ENCODE results near the gene MIPOL1.

MIPOL1 gene

GRCh38 chr14:37592482-37593408 is 395.0 kb downstream of the MIPOL1 start (continued):
- TF ChIP-seq ZNF513 (tag by site-specific recombination; IDR thresholded peaks at IDR 0.05) (no peak), ZNF600 (tag by site-specific recombination; IDR thresholded peaks at IDR 0.05) (no peak; the same call in 1 of the 2 replicates), ZNF335 (tag by site-specific recombination; conservative IDR thresholded peaks at IDR 0.05) (peak; percentile 44; the same call in 1 of the 2 replicates), ZIC2 (tag by site-specific recombination; IDR thresholded peaks at IDR 0.05) (peak; percentile 73), ZNF629 (tag by site-specific recombination; IDR thresholded peaks at IDR 0.05) (no peak), ZBTB26 (tag by site-specific recombination; optimal IDR thresholded peaks at IDR 0.05) (peak; percentile 60), GLIS2 (tag by site-specific recombination; IDR thresholded peaks at IDR 0.05) (peak; percentile 66), ZNF555 (tag by site-specific recombination; conservative IDR thresholded peaks at IDR 0.05) (no peak), ZNF747 (tag by site-specific recombination; IDR thresholded peaks at IDR 0.05) (no peak), ZNF133 (tag by site-specific recombination; IDR thresholded peaks at IDR 0.05) (no peak), ZNF518A (tag by site-specific recombination; conservative IDR thresholded peaks at IDR 0.05; ENCODE audit: low read depth) (no peak), KLF16 (tag by site-specific recombination; IDR thresholded peaks at IDR 0.05) (0 out of 2 replicates have a peak, but pooled peaks have one; percentile 25), ZBTB8A (tag by site-specific recombination; IDR thresholded peaks at IDR 0.05) (peak; percentile 72), ZNF704 (tag by site-specific recombination; IDR thresholded peaks at IDR 0.05) (no peak), PRDM1 (tag by site-specific recombination; IDR thresholded peaks at IDR 0.05) (no peak), YY2 (tag by site-specific recombination; IDR thresholded peaks at IDR 0.05) (no peak; the same call in 1 of the 2 replicates), KLF17 (tag by site-specific recombination; IDR thresholded peaks at IDR 0.05) (no peak), HIC1 (tag by site-specific recombination; IDR thresholded peaks at IDR 0.05) (peak; percentile 41; the same call in 1 of the 2 replicates), ZNF221 (tag by site-specific recombination; IDR thresholded peaks at IDR 0.05; ENCODE audit: borderline replicate concordance) (no peak), ZNF121 (tag by site-specific recombination; IDR thresholded peaks at IDR 0.05) (no peak), ZNF426 (tag by site-specific recombination; IDR thresholded peaks at IDR 0.05) (no peak), SP7 (tag by site-specific recombination; IDR thresholded peaks at IDR 0.05) (no peak), PRDM6 (tag by site-specific recombination; IDR thresholded peaks at IDR 0.05) (no peak), ZNF777 (tag by site-specific recombination; IDR thresholded peaks at IDR 0.05; ENCODE audit: borderline replicate concordance) (peak; percentile 43; the same call in 1 of the 2 replicates)
